SK-N-MC (cell line): ENCODE results near the gene HADHB.

Experiments
- DNase-seq: peaks from one replicate; pipeline ENCODE4 v3.0.0-alpha.2; 2011; ENCODE audit warnings: low read depth, low spot score
- H3K27ac ChIP-seq: fragments of 200-600 bp; sonication (generic); 2 replicates; pipeline ENCODE4 v1.5.1; 2016; ENCODE audit warnings: mixed run types
- H3K36me3 ChIP-seq: fragments of 200-600 bp; sonication (generic); 2 replicates; pipeline ENCODE4 v1.6.1; 2017; ENCODE audit warnings: antibody characterized with exemption, low read length, mixed read lengths; ENCODE audit not compliant: insufficient read depth
- H3K4me3 ChIP-seq: fragments of 200-600 bp; sonication (generic); 2 replicates; pipeline ENCODE4 v1.5.1; 2016
- H3K9ac ChIP-seq: fragments of 200-600 bp; sonication (generic); 2 replicates; pipeline ENCODE4 v1.8.0; 2017; ENCODE audit warnings: mixed run types, mixed read lengths; ENCODE audit not compliant: insufficient read length
- H3K9me3 ChIP-seq: fragments of 200-600 bp; sonication (generic); 2 replicates; pipeline ENCODE4 v1.6.1; 2017; ENCODE audit warnings: low read depth, mild to moderate bottlenecking, antibody characterized with exemption, low read length, moderate library complexity, mixed read lengths
- EZH2 ChIP-seq: fragments of 200-600 bp; sonication (generic); IDR thresholded peaks from one replicate; pipeline ENCODE4 v1.6.1; 2017; ENCODE audit warnings: antibody characterized with exemption
- FOXP2 ChIP-seq: optimal IDR thresholded peaks from 2 replicates; pipeline ENCODE3; 2011; ENCODE audit warnings: mild to moderate bottlenecking, moderate library complexity; ENCODE audit not compliant: insufficient read depth; ENCODE audit errors: extremely low read length, control extremely low read depth
- POLR2AphosphoS5 ChIP-seq: IDR thresholded peaks from 2 replicates; pipeline ENCODE4 v1.6.1; 2012; ENCODE audit warnings: mild to moderate bottlenecking, low read depth, low read length, borderline replicate concordance

Gene HADHB

DNA sequence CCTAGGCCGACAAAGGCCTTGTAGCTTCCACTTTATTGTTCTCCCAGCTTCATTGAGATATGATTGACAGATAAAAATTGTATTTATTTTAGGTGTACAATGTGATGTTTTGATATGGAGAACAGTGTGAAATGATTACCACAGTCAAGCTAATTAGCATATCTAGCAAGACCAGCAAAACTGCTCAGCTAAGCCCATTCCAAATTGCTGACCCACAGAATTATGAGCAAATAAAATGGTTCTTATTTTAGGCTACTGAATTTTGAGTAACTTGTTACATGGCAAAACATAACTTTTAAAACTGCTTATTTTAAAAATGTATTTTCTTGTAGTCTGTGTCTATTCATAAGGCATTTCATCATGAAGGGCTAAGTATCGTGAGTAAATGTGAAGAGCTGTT lies 92.6 kb downstream of the HADHB start:
- Histone ChIP-seq H3K9ac (no peak overlapping the region), H3K4me3 (no peak overlapping the region), H3K36me3 (no peaks in the 10 kb centered on the region), H3K9me3 (no peaks in the 10 kb centered on the region), H3K27ac (no peak overlapping the region)
- TF ChIP-seq POLR2AphosphoS5: no peak
- TF ChIP-seq EZH2: no peak
- TF ChIP-seq FOXP2: no peak
- no peak for DNase-seq
